GM12878 (cell line): Measurements from ENCODE around the gene LSMEM2. TPM values are rescaled to one million over a fixed set of nuclear protein-coding genes. Genes with fewer than 3 reads are reported as not detected.

Source experiments
- BACH1 ChIP-seq: fragments of 450-650 bp; IDR thresholded peaks from 2 replicates; pipeline ENCODE4 v1.6.1; 2017; ENCODE audit warnings: mild to moderate bottlenecking, borderline replicate concordance
- BHLHE40 ChIP-seq, 2 experiments: fragments of 450-650 bp in 1 of 2; IDR thresholded peaks; 2 replicates each; pipeline ENCODE4 v1.6.1; 2011 to 2017; ENCODE audit warnings: low read depth in 2 of 2, borderline replicate concordance in 1 of 2, improper control_type of control experiment in 1 of 2, low read length in 1 of 2, mild to moderate bottlenecking in 1 of 2
- CHD1 ChIP-seq: IDR thresholded peaks from 2 replicates; pipeline ENCODE4 v1.6.1; 2012; ENCODE audit warnings: low read depth, low read length, improper control_type of control experiment
- CHD2 ChIP-seq: IDR thresholded peaks from 2 replicates; pipeline ENCODE4 v1.6.1; 2011; ENCODE audit warnings: low read depth, low read length, improper control_type of control experiment, borderline replicate concordance
- CREM ChIP-seq: IDR thresholded peaks from 2 replicates; pipeline ENCODE4 v1.6.1; 2014; ENCODE audit warnings: antibody characterized with exemption, low read depth
- DPF2 ChIP-seq: fragments of 450-650 bp; IDR thresholded peaks from 2 replicates; pipeline ENCODE4 v1.6.1; 2017; ENCODE audit warnings: mild to moderate bottlenecking
- ESRRA ChIP-seq: IDR thresholded peaks from 2 replicates; pipeline ENCODE4 v1.6.1; 2012; ENCODE audit warnings: mild to moderate bottlenecking, low read length, improper control_type of control experiment
- GATAD2B ChIP-seq: fragments of 450-650 bp; conservative IDR thresholded peaks from 2 replicates; pipeline ENCODE4 v1.6.1; 2017; ENCODE audit warnings: low read depth, mild to moderate bottlenecking, moderate library complexity
- MEF2A ChIP-seq: IDR thresholded peaks from 2 replicates; pipeline ENCODE4 v1.6.1; 2011; ENCODE audit warnings: low read depth, mild to moderate bottlenecking, low read length, moderate library complexity; ENCODE audit not compliant: insufficient read depth
- MTA3 ChIP-seq: IDR thresholded peaks from 2 replicates; pipeline ENCODE4 v1.6.1; 2012; ENCODE audit warnings: low read length, inconsistent platforms, borderline replicate concordance
- MXI1 ChIP-seq: fragments of 150-350 bp; IDR thresholded peaks from 2 replicates; pipeline ENCODE4 v1.6.1; 2011; ENCODE audit warnings: low read depth, mild to moderate bottlenecking, inconsistent platforms, low read length, improper control_type of control experiment
- PML ChIP-seq: IDR thresholded peaks from 2 replicates; pipeline ENCODE4 v1.6.1; 2012; ENCODE audit warnings: low read length, inconsistent platforms
- POLR2A ChIP-seq: IDR thresholded peaks from 2 replicates; pipeline ENCODE4 v1.6.1; 2011; ENCODE audit warnings: low read depth, mild to moderate bottlenecking, low read length
- POLR2AphosphoS2 ChIP-seq: IDR thresholded peaks from 2 replicates; pipeline ENCODE4 v1.6.1; 2011; ENCODE audit warnings: low read depth, mild to moderate bottlenecking, low read length, improper control_type of control experiment, moderate library complexity
- RAD21 ChIP-seq: IDR thresholded peaks from 2 replicates; pipeline ENCODE4 v1.6.1; 2011; ENCODE audit warnings: mild to moderate bottlenecking, low read depth, low read length, moderate library complexity; ENCODE audit not compliant: insufficient read depth
- RAD51 ChIP-seq: fragments of 450-650 bp; IDR thresholded peaks from 2 replicates; pipeline ENCODE4 v1.6.1; 2016; ENCODE audit warnings: moderate library complexity, mild to moderate bottlenecking, inconsistent platforms
- RUNX3 ChIP-seq: IDR thresholded peaks from 2 replicates; pipeline ENCODE4 v1.6.1; 2012; ENCODE audit warnings: low read length, inconsistent platforms
- SMC3 ChIP-seq: IDR thresholded peaks from 2 replicates; pipeline ENCODE4 v1.6.1; 2011; ENCODE audit warnings: low read length, improper control_type of control experiment, borderline replicate concordance
- SPI1 ChIP-seq: IDR thresholded peaks from 2 replicates; pipeline ENCODE4 v1.6.1; 2011; ENCODE audit warnings: low read depth, mild to moderate bottlenecking, low read length, moderate library complexity, borderline replicate concordance; ENCODE audit not compliant: insufficient read depth
- TBL1XR1 ChIP-seq: IDR thresholded peaks from 2 replicates; pipeline ENCODE4 v1.6.1; 2012; ENCODE audit warnings: low read depth, low read length, improper control_type of control experiment
- ZNF24 ChIP-seq: fragments of 450-650 bp; IDR thresholded peaks from 2 replicates; pipeline ENCODE4 v1.6.1; 2017; ENCODE audit warnings: antibody characterized with exemption, mild to moderate bottlenecking
- polyA plus RNA-seq, 11 experiments: library from polyadenylated mRNA; depleted of rRNA in 4 of 11; unstranded in 6 of 11; stranded (reverse) in 5 of 11; fragments of >200 nt; fragmentation: Nextera tagmentation in 4 of 11; fragmentation: Illumina TruSeq in 1 of 11; extraction: Ambion mirVana in 4 of 11; extraction: Trizol in 1 of 11; gene quantifications; 1 replicate in 1 of 11; 2 replicates in 10 of 11; pipeline versions ENCODE4 v1.2.1 to v1.2.3, GENCODE V29; 2011 to 2016; ENCODE audit warnings: inconsistent platforms in 2 of 11, missing spikeins in 2 of 11, low read depth in 1 of 11
- total RNA-seq, 4 experiments: library from RNA; depleted of rRNA in 3 of 4; stranded (reverse); fragments of >200 nt in 3 of 4; fragmentation: Illumina TruSeq in 1 of 4; extraction: Trizol in 1 of 4; gene quantifications; 2 replicates each; pipeline versions ENCODE4 v1.2.1 to v1.2.3, GENCODE V29; 2013 to 2021
- TF ChIP-seq, protein P1 (sequence below): fragments of 450-650 bp; IDR thresholded peaks from 2 replicates; pipeline ENCODE4 v1.6.1; 2018; ENCODE audit warnings: mild to moderate bottlenecking, low read depth, moderate library complexity; ENCODE audit not compliant: partially characterized antibody
- TF ChIP-seq, protein P2 (sequence below): fragments of 450-650 bp; IDR thresholded peaks from 2 replicates; pipeline ENCODE4 v1.6.1; 2017; ENCODE audit warnings: mild to moderate bottlenecking, moderate library complexity
- TF ChIP-seq, protein P3 (sequence below): IDR thresholded peaks from 2 replicates; pipeline ENCODE4 v1.6.1; 2012; ENCODE audit warnings: low read depth, low read length, improper control_type of control experiment

LSMEM2 gene
- total and polyA plus RNA-seq, 10 of the 15 experiments (the other 5 are each of a cell fraction or from before 2014, with no cell fraction given): 0.17 TPM; not detected in 9

DNA sequence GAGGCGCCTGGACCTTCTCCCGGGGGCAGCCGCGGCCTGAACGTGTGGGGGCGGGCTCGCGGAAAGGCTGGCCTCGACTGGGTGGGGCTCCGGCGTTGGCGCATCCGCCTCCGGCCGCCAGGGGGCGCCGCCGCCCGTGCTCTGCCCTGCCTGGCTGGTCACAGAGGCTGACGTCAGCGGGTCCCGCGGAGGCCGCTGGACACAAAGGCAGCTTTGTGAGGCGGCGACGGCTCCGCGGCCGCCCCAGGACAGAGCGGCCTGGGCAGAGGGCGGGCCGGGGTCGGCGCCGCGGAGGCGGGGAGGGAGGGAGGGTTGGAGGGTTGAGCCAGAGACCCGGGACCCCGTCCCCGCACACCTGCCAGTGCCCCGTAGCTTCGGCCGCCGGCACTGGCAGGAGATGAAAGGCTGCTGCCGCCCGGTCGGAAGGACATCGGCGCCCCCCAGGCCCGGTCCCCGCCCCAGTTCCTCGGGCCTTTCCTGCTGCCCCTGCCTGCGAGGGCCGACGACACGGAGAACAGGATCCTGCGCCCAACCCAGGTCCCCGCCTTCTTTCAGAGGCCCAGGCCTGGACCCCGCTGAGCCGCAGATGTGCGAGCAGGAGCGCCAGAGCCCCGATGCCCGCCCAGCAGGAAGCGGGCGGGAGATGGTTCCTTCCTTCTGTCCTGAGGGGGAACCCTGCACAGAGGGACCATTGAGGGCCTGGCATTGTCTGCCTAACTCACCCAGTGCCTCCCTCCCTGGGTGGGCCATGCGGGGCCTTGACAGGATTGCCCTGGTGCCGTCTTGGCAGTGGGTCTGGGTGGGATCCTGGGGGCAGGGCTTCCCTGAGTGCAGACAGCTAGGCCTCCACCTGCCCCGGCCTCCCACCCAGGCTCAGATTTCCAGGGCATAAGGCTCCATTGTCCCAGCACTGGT lies 18.6 kb upstream of the LSMEM2 start (continued):
- TF ChIP-seq BACH1 (peak; percentile 79), CHD1 (no peak), POLR2AphosphoS2 (peak; percentile 97), CREM (peak; percentile 69), SMC3 (peak; percentile 53; the same call in 1 of the 2 replicates), CHD2 (peak; percentile 72), PML (peak; percentile 72; the same call in 1 of the 2 replicates), DPF2 (peak; percentile 37), RUNX3 (no peak; the same call in 1 of the 2 replicates), MTA3 (0 out of 2 replicates have a peak, but pooled peaks have one; percentile 23), ZNF24 (0 out of 2 replicates have a peak, but pooled peaks have one; percentile 17), POLR2A (peak; percentile 75), BHLHE40 (IDR thresholded peaks at IDR 0.05; ENCODE audit: borderline replicate concordance in 1 of 2, low read depth in 2 of 2, low read length in 1 of 2) (peak; percentile 89 to 96), RAD21 (peak; percentile 56; the same call in 1 of the 2 replicates), ESRRA (no peak), GATAD2B (peak; percentile 65; the same call in 1 of the 2 replicates), SPI1 (no peak), TBL1XR1 (0 out of 2 replicates have a peak, but pooled peaks have one; percentile 30), MEF2A (0 out of 2 replicates have a peak, but pooled peaks have one; percentile 42), RAD51 (no peak), MXI1 (peak; percentile 56; the same call in 1 of the 2 replicates)
- TF ChIP-seq, protein P1, sequence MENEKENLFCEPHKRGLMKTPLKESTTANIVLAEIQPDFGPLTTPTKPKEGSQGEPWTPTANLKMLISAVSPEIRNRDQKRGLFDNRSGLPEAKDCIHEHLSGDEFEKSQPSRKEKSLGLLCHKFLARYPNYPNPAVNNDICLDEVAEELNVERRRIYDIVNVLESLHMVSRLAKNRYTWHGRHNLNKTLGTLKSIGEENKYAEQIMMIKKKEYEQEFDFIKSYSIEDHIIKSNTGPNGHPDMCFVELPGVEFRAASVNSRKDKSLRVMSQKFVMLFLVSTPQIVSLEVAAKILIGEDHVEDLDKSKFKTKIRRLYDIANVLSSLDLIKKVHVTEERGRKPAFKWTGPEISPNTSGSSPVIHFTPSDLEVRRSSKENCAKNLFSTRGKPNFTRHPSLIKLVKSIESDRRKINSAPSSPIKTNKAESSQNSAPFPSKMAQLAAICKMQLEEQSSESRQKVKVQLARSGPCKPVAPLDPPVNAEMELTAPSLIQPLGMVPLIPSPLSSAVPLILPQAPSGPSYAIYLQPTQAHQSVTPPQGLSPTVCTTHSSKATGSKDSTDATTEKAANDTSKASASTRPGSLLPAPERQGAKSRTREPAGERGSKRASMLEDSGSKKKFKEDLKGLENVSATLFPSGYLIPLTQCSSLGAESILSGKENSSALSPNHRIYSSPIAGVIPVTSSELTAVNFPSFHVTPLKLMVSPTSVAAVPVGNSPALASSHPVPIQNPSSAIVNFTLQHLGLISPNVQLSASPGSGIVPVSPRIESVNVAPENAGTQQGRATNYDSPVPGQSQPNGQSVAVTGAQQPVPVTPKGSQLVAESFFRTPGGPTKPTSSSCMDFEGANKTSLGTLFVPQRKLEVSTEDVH: no peak
- TF ChIP-seq, protein P2, sequence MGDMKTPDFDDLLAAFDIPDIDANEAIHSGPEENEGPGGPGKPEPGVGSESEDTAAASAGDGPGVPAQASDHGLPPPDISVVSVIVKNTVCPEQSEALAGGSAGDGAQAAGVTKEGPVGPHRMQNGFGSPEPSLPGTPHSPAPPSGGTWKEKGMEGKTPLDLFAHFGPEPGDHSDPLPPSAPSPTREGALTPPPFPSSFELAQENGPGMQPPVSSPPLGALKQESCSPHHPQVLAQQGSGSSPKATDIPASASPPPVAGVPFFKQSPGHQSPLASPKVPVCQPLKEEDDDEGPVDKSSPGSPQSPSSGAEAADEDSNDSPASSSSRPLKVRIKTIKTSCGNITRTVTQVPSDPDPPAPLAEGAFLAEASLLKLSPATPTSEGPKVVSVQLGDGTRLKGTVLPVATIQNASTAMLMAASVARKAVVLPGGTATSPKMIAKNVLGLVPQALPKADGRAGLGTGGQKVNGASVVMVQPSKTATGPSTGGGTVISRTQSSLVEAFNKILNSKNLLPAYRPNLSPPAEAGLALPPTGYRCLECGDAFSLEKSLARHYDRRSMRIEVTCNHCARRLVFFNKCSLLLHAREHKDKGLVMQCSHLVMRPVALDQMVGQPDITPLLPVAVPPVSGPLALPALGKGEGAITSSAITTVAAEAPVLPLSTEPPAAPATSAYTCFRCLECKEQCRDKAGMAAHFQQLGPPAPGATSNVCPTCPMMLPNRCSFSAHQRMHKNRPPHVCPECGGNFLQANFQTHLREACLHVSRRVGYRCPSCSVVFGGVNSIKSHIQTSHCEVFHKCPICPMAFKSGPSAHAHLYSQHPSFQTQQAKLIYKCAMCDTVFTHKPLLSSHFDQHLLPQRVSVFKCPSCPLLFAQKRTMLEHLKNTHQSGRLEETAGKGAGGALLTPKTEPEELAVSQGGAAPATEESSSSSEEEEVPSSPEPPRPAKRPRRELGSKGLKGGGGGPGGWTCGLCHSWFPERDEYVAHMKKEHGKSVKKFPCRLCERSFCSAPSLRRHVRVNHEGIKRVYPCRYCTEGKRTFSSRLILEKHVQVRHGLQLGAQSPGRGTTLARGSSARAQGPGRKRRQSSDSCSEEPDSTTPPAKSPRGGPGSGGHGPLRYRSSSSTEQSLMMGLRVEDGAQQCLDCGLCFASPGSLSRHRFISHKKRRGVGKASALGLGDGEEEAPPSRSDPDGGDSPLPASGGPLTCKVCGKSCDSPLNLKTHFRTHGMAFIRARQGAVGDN: peak; percentile 82
- TF ChIP-seq, protein P3, sequence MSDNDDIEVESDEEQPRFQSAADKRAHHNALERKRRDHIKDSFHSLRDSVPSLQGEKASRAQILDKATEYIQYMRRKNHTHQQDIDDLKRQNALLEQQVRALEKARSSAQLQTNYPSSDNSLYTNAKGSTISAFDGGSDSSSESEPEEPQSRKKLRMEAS: peak; percentile 15; the same call in 1 of the 2 replicates
